ENCODE results near the gene FAM237A.
A peak's percentile ranks its signal among the peaks of the same experiment; 100 is the strongest.

The FAM237A gene

GRCh38 chr2:206642075-206643025, at the start of gene FAM237A:
Gene FAM237A, plus strand, starts transcription at chr2:206642487. Its CDS starts 1,750 bp downstream, at chr2:206644237.
- peak; percentile 32 for DNase-seq

DNA sequence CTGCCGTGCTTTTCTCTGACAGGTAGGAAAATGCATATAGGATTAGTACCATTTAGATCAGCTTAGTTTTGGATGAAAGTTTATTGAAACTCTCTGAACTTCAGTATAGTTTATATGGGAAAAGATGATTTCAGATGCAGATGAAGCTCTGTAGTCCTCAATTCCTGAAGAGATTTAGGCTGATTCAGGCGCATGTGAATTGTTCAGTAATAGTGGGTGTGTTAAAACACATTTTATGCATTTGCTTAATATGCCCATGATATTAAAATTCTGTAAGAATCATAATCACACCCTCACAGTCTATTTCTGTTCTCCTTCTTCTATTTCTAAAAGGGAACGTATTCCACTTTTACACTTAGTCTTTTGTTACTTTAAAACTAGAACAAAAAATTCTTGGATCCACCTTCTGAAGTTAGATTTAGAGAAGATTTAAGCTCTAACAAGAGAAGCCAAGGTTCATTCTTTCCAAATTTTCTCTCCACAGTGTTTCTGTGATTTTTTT, 44.5 kb upstream of the FAM237A start:
- no peak for DNase-seq

DNA sequence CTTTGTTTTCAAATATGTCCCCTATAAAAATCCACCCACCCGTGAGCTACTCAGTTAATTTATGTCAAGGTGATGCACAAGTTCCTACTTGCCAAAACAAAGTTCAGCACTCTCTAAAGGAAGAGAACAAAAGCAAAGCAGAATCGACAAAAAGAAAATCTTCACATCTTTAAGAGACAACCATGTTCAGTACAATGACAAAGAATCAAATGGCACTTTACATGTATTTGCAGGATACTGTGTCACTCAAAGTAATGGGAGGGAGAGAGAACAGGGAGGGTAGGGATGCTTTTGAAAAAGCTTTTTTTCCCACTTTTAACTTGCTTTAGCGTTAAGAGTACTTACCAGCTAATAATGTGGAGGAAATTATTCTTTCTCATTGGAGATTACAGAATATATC, 39.0 kb upstream of the FAM237A start:
- DNase-seq: no peak

GRCh38 chr2:206610451-206610850, 31.8 kb upstream of the FAM237A start:
- no peak for DNase-seq

DNA sequence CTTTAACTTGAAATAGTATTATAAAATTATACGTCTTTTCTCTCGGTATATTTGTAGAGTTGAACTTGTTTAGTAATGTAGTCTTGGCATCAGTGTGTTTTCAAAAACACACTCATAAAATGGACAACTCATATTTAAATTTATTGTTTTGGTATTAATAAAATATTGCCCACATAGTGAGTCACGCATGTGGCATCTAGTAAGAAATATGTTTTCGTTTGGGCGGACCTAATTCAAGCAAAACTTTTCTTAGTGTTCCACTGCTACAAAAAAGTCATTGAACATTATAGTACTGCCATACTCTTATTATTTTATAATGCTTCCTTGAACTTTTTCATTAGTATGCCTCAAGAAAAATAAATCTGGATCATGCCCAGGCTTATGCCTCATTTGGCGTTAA, 31.1 kb upstream of the FAM237A start:
- DNase-seq: no peak

GRCh38 chr2:206611736-206612135, 30.6 kb upstream of the FAM237A start:
- DNase-seq: no peak

GRCh38 chr2:206614811-206615210, 27.5 kb upstream of the FAM237A start:
- no peak for DNase-seq

GRCh38 chr2:206615417-206616089, 26.7 kb upstream of the FAM237A start:
- no peak for DNase-seq

DNA sequence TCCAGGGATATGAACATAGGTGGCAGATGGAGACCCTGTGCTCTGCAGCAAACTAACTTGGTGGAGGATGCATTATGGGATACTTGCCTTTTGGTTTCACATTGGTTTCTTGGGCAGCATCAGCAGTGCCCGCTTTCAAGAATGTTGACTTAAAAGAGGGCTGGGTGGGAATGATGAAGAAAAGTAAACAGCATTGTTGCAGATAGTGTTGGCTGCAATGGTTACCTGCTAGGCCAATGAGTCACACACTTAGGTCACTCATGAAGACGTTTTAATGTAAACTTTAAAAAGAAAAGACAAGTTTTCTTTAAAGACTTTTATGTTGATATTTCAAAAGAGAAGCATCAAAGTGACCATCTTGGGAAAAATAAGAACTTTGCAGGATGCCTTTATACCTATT, 26.1 kb upstream of the FAM237A start:
- DNase-seq: no peak

- no peak for DNase-seq
These were observed 23.3 kb upstream of the FAM237A start for GRCh38 chr2:206619011-206619410.

DNA sequence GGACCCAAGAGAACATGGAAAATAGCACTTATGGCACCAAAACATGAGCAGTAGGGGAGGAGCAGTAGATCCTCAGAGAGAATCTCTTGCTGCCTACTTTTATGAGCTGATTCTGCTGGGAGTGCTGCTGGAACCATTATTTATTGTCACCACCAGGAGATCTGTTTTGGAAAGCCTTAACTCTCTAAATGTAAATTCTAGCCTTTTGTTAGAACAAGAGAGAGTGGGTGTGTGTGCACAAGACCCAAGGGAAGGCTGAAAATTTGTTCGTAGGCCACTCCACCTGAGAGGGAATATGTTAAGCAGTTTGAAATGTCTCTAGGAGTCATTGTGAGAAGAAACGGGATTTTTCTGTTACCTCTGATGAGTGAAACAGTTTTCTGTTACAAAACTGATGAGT, 16.2 kb upstream of the FAM237A start:
- DNase-seq: no peak

DNA sequence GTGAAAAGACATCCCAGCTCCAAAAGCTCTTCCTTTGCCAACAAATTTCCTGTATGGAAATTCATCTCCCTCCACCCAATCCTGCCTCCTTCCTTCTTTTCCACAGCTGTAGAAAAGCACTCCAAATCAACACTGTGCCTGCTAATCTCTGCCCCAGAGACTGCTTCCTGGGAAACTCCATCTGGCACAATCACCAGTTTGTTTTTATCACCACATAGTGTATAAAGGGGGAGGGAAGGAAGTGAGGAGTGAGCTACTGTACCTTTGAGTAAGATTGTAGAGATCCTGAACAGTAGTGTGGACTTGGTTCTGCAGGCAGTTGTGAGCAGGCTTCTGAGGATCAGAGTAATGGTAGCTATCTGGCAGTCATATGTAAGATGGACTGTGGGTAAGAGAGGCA, 14.7 kb upstream of the FAM237A start:
- no peak for DNase-seq

- no peak for DNase-seq
These were observed 10.9 kb upstream of the FAM237A start for GRCh38 chr2:206631340-206631739.

- DNase-seq: no peak
These were observed 7.3 kb upstream of the FAM237A start for GRCh38 chr2:206635015-206635414.

GRCh38 chr2:206639636-206640035, 2.7 kb upstream of the FAM237A start:
- no peak for DNase-seq

DNA sequence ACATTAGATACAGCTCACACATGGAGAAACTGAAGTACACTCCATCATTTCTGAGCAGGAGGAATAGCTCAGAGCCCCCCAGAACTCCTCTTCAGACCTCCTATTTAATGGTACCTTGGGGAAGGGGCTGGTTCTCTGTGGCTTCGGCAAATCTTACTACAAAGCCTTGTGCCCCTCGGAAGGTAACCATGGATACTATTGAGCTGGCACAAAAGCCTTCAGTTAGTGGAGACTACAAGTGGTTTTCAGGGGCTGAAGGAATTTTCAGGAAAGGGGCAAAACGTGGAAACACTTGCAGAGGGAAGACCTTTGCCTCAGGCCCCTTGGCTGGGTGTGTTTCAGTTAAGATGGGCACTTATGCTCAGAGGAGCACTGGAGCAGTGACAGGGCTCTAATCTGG, 1.1 kb upstream of the FAM237A start:
- DNase-seq: no peak

GRCh38 chr2:206647985-206648384, 5.7 kb downstream of the FAM237A start:
- DNase-seq: no peak

- DNase-seq: no peak
These were observed 14.8 kb downstream of the FAM237A start for GRCh38 chr2:206657087-206657486.

GRCh38 chr2:206665251-206665650, 23.0 kb downstream of the FAM237A start:
- no peak for DNase-seq

DNA sequence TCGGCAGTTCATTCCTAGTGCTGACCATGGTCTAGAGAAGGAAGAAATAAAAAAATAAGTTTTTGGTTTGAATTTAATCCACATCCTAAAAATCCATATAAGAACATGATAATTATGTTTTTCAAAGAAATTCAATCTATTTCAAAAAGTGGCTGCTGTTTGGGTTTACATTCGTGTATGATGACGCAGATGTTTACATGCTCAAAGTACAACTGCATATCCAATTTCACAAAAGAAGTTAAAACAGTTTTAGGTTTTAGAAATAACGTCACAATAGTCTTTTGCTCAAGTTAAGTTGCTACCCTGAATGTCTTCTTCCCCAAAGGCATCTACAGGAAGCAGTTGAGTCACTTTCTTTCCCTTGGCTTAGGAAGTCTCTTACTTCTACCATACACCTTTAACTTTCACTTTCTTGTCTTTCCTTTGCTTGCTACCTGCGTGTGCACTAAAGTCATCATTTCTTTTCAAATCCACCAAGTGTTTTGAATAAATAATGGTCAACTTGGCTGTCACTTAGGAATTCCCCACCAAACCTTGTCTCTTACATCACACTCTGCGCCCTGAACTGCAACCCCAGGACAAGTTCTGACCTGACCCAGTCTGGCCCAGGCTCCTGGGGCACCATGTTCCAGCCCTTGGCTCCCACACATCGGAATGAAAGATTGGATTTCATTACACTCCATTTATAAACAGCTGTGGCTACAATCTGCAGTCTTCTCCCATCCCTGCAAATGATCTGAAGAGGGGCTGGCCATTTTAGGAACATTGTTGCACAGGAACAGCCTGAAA, 28.4 kb downstream of the FAM237A start:
- DNase-seq: no peak

DNA sequence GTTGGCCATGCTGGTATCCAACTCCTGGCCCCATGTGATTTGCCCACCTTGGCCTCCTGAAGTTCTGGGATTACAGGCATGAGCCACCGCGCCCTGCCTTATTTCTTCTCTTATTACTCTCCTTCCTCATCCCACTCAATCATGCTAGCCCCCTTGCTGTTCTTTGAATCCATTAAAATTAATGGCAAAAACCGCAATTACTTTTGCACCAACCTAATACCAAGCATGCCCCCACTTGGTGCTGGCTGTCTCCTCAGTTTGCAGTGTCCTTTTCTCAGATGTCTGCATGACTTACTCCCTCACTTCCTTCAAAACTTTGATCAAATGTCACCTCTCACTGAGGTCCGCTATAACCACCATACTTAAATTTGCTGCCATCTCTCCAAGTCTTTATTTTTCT, 41.3 kb downstream of the FAM237A start:
- no peak for DNase-seq

DNA sequence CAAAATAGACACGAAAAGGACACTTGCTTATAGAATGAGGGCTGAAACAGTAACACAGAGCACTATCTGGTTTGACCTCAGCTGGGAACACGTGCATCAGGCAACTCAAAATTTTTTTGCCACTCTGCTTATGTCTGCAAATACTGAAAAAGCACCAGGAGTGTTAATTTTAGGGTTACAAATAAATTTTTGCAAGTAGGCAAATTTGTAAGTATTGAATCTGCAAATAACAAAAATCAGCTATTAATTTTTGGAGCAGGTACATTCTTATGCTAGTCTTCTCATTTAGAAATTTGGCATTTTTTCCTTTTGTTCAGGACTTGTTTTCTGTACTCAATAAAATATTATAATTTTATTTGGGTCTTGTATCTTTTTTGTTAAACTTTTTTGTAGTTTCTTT, 46.2 kb downstream of the FAM237A start:
- DNase-seq: no peak

DNA sequence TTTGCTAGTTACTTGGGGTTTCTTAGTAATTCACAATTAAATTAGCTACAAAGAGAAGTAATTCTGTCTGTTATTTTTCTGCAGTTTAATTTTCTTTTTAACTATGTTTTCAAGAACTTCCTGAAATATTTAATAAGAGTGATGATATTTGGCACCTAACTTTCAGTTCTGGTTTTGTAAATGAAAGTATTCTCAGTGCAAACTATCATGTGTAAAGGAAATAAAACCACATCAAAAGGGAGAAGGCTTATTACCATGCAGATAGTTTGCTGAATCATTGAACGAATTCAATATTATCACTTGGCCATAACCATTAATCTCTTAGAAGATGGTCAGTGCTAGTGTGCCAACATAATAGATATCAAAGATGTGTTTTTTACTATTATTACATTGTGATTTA, 46.7 kb downstream of the FAM237A start:
- DNase-seq: no peak
